HepG2 (cell line): Measurements from ENCODE around the gene KREMEN1. TPM values are rescaled to one million over a fixed set of nuclear protein-coding genes. Genes with fewer than 3 reads are reported as not detected.

Experiments used
- ATAC-seq: fragments of 200-7000 bp; cut with Tn5 transposase; 3 replicates; pipeline ENCODE4 v1.9.1; 2020; ENCODE audit warnings: mild to moderate bottlenecking, moderate library complexity
- BruUV-seq: library from RNA; stranded (reverse); fragments of 400-500 nt; replicated peaks from 2 replicates; lab custom pipeline; 2021; lab: Mats Ljungman, UMichigan
- CTCF ChIA-PET: fragments of 300-600 bp; formaldehyde crosslinking; extraction: SDS; loops from one replicate; lab custom pipeline; 2021; ENCODE audit warnings: low total read pairs, inconsistent platforms, low intra/inter-chr PET ratio; lab: Yijun Ruan, JAX
- POLR2A ChIA-PET: fragments of 350-600 bp; sonication (Branson Sonifier 250); formaldehyde crosslinking; loops from one replicate; lab custom pipeline; 2020; ENCODE audit warnings: antibody characterized with exemption, inconsistent platforms; lab: Yijun Ruan, JAX
- DNase-seq: peaks from one replicate; pipeline ENCODE4 v3.0.0-alpha.2; 2015; ENCODE audit warnings: low spot score
- FAIRE-seq: peaks from 3 replicates; lab custom pipeline; 2011; peaks lifted over from hg19 to GRCh38; lab: Jason Lieb, UNC
- H2AFZ ChIP-seq: one replicate; pipeline ENCODE4 v1.6.1; 2011; ENCODE audit warnings: low read length, inconsistent platforms
- H3K27ac ChIP-seq: fragments of 300-600 bp; 3 replicates; pipeline ENCODE4 v1.8.0; 2011; ENCODE audit warnings: mixed run types, mild to moderate bottlenecking, mixed read lengths, low read length, inconsistent platforms; ENCODE audit not compliant: insufficient read depth; ENCODE audit errors: extremely low read length
- H3K27me3 ChIP-seq, 2 experiments: fragments of 200-600 bp in 1 of 2; 2 replicates in 1 of 2; 3 replicates in 1 of 2; pipeline versions ENCODE4 v1.6.0 to v1.8.0; 2011; ENCODE audit warnings: low read length in 2 of 2, mild to moderate bottlenecking in 2 of 2, moderate library complexity in 2 of 2, inconsistent platforms in 1 of 2; ENCODE audit not compliant: insufficient read depth in 2 of 2, control insufficient read depth in 1 of 2
- H3K36me3 ChIP-seq, 2 experiments: fragments of 200-600 bp in 1 of 2; replicated peaks in 1 of 2; 2 replicates in 1 of 2; 3 replicates in 1 of 2; pipeline versions ENCODE4 v1.5.1 to v1.8.0; 2011; ENCODE audit warnings: low read length in 2 of 2, inconsistent platforms in 1 of 2; ENCODE audit not compliant: insufficient read depth in 2 of 2, control insufficient read depth in 1 of 2
- H3K4me1 ChIP-seq: 2 replicates; pipeline ENCODE4 v1.5.1; 2012; ENCODE audit warnings: low read length, inconsistent platforms; ENCODE audit not compliant: insufficient read depth
- H3K4me2 ChIP-seq: 2 replicates; pipeline ENCODE4 v1.6.0; 2011; ENCODE audit warnings: low read depth, low read length, inconsistent platforms
- H3K4me3 ChIP-seq, 3 experiments: fragments of 200-600 bp in 1 of 3; sonication (generic), shearing (Covaris generic) in 1 of 3; replicated peaks in 1 of 3; 2 replicates each; pipeline ENCODE4 v1.5.1; 2011 to 2016; ENCODE audit warnings: low read length in 3 of 3, inconsistent platforms in 2 of 3, low read depth in 2 of 3, mild to moderate bottlenecking in 2 of 3, control low read depth in 1 of 3, mixed read lengths in 1 of 3; ENCODE audit not compliant: insufficient read depth in 1 of 3
- H3K79me2 ChIP-seq: one replicate; pipeline ENCODE4 v1.6.1; 2011; ENCODE audit warnings: low read length, inconsistent platforms; ENCODE audit not compliant: insufficient read depth
- H3K9ac ChIP-seq: 2 replicates; pipeline ENCODE4 v1.6.0; 2011; ENCODE audit warnings: mild to moderate bottlenecking, low read depth, low read length, inconsistent platforms; ENCODE audit not compliant: insufficient read depth
- H3K9me3 ChIP-seq: 2 replicates; pipeline ENCODE4 v1.5.1; 2012; ENCODE audit warnings: mild to moderate bottlenecking, low read length
- H4K20me1 ChIP-seq: 2 replicates; pipeline ENCODE4 v1.6.0; 2011; ENCODE audit warnings: inconsistent platforms, mild to moderate bottlenecking, low read length, moderate library complexity; ENCODE audit not compliant: insufficient read depth
- NFYB ChIP-seq: sonication (generic); formaldehyde crosslinking; IDR thresholded peaks from 2 replicates; pipeline ENCODE4 v1.4.0; 2020; ENCODE audit warnings: missing genetic modification reagents
- RFX3 ChIP-seq: IDR thresholded peaks from 2 replicates; pipeline ENCODE4 v1.6.1; 2016; ENCODE audit warnings: missing biosample characterization, missing genetic modification reagents
- SRY ChIP-seq: sonication (generic); formaldehyde crosslinking; IDR thresholded peaks from 2 replicates; pipeline ENCODE4 v1.8.0; 2022; ENCODE audit warnings: mild to moderate bottlenecking, missing genetic modification reagents
- ZFP37 ChIP-seq: sonication (generic); formaldehyde crosslinking; IDR thresholded peaks from 2 replicates; pipeline ENCODE4 v1.4.0; 2020; ENCODE audit warnings: missing genetic modification reagents, borderline replicate concordance
- ZNF235 ChIP-seq: sonication (generic); formaldehyde crosslinking; IDR thresholded peaks from 2 replicates; pipeline ENCODE4 v1.8.1; 2023; ENCODE audit warnings: mild to moderate bottlenecking, missing genetic modification reagents, borderline replicate concordance
- ZNF484 ChIP-seq: sonication (generic); formaldehyde crosslinking; IDR thresholded peaks from 2 replicates; pipeline ENCODE4 v1.5.1; 2020; ENCODE audit warnings: mild to moderate bottlenecking, low read depth, missing genetic modification reagents, borderline replicate concordance
- ZNF629 ChIP-seq: sonication (generic); formaldehyde crosslinking; conservative IDR thresholded peaks from 2 replicates; pipeline ENCODE4 v1.5.0; 2020; ENCODE audit warnings: missing genetic modification reagents
- ZNF768 ChIP-seq: sonication (generic); formaldehyde crosslinking; IDR thresholded peaks from 2 replicates; pipeline ENCODE4 v1.4.0; 2020; ENCODE audit warnings: missing genetic modification reagents
- ZNF776 ChIP-seq: sonication (generic); formaldehyde crosslinking; IDR thresholded peaks from 2 replicates; pipeline ENCODE4 v1.4.0; 2020; ENCODE audit warnings: mild to moderate bottlenecking, missing genetic modification reagents
- WGBS: methylation state at CpG from one replicate; pipeline ENCODE4 v1.1.6; 2017; ENCODE audit warnings: low lambda C conversion rate; 5-methylcytosine and 5-hydroxymethylcytosine counted together
- in situ Hi-C: cut with HindIII; loops from 2 replicates; pipeline ENCODE4 v1.10.0; 2017; ENCODE audit warnings: low pct_unique_long_range_greater_than_20kb; ENCODE audit not compliant: extremely low pct_ligation_motif_present
- intact Hi-C: fragments of 100-400 bp; cut with micrococcal nuclease; formaldehyde crosslinking; loops from one replicate; pipeline ENCODE4 v1.10.0; 2022; ENCODE audit not compliant: unreplicated experiment
- polyA plus RNA-seq, 8 experiments: library from polyadenylated mRNA; depleted of rRNA in 3 of 8; stranded (reverse) in 7 of 8; unstranded in 1 of 8; fragments of >200 nt; fragmentation: Illumina TruSeq in 4 of 8; extraction: Trizol in 4 of 8; gene quantifications; 2 replicates each; pipeline versions ENCODE4 v1.2.1 to v1.2.3, GENCODE V29; 2011 to 2016; ENCODE audit warnings: low read depth in 4 of 8, missing spikeins in 1 of 8, mixed read lengths in 1 of 8; ENCODE audit not compliant: insufficient read depth in 1 of 8
- total RNA-seq, 5 experiments: library from RNA; depleted of rRNA; stranded (reverse); fragments of >200 nt; fragmentation: Illumina TruSeq; extraction: Trizol; gene quantifications; 2 replicates each; pipeline ENCODE4 v1.2.3, GENCODE V29; 2016; ENCODE audit warnings: low read depth in 1 of 5
- TF ChIP-seq, protein P1 (sequence below): sonication (generic); formaldehyde crosslinking; IDR thresholded peaks from 2 replicates; pipeline ENCODE4 v1.5.0; 2020; ENCODE audit warnings: missing genetic modification reagents
- TF ChIP-seq, protein P2 (sequence below): sonication (generic); formaldehyde crosslinking; IDR thresholded peaks from 2 replicates; pipeline ENCODE4 v1.8.0; 2022; ENCODE audit warnings: missing genetic modification reagents, mild to moderate bottlenecking, borderline replicate concordance
- TF ChIP-seq, protein P3 (sequence below): sonication (generic); formaldehyde crosslinking; IDR thresholded peaks from 2 replicates; pipeline ENCODE4 v1.4.0; 2020; ENCODE audit warnings: missing genetic modification reagents, borderline replicate concordance

KREMEN1 gene
- total and polyA plus RNA-seq, 2 of the 13 experiments (the other 11 are each of a cell fraction or from before 2014, with no cell fraction given), result 9.8 to 13.8 TPM

DNA sequence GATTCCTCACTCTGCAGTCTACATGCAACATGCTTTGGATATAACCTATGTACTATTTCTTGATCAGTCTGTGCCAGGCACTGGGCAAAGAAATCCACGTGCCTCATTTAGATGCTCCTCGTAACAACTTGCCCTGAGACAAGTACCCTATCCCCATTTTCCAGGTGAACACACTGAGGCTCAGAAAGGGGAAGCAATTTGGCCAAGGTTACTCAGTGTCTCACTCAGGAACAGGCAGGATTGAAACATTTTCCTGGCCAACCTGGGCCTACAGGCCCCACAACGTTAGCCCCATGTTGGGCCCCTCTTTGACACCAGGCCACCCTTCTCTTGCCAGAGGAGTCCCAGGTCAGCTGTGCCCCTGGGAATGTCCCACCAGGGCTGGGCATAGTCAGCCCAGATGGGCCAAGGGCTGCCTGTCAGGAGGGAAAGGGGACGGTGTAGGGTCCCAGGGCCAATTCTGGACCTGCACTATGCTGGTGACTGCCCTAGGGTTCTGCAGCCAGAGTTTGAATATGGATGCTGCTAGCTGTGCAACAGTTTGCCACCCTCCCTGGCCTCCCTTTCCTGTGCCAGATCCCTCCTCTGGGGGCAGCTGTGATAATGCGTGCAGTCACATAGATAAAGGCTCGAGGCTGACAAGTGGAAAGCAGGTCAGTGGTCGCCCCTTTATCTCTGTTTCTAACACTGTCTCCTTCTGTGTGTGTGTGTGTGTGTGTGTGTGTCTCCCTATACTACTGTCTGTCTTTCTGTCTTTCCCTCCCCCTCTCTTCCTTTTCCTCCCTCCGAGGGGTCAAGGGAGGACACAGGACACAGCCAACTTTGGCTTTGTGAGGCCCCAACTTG lies 122.5 kb downstream of the KREMEN1 start:
- H3K4me3 ChIP-seq, result no peak overlapping the region; a peak in 1 of 6 replicates
- TF ChIP-seq ZNF629 (peak; percentile 81), ZFP37 (CRISPR knock-in tag) (no peak), ZNF768 (0 out of 2 replicates have a peak, but pooled peaks have one; percentile 19), SRY (CRISPR knock-in tag) (no peak), ZNF235 (CRISPR knock-in tag) (no peak), ZNF484 (no peak), RFX3 (no peak), NFYB (CRISPR knock-in tag) (no peak), ZNF776 (CRISPR knock-in tag) (no peak)
- TF ChIP-seq, protein P1, sequence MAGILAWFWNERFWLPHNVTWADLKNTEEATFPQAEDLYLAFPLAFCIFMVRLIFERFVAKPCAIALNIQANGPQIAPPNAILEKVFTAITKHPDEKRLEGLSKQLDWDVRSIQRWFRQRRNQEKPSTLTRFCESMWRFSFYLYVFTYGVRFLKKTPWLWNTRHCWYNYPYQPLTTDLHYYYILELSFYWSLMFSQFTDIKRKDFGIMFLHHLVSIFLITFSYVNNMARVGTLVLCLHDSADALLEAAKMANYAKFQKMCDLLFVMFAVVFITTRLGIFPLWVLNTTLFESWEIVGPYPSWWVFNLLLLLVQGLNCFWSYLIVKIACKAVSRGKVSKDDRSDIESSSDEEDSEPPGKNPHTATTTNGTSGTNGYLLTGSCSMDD (CRISPR knock-in tag), result no peak
- TF ChIP-seq, protein P2, sequence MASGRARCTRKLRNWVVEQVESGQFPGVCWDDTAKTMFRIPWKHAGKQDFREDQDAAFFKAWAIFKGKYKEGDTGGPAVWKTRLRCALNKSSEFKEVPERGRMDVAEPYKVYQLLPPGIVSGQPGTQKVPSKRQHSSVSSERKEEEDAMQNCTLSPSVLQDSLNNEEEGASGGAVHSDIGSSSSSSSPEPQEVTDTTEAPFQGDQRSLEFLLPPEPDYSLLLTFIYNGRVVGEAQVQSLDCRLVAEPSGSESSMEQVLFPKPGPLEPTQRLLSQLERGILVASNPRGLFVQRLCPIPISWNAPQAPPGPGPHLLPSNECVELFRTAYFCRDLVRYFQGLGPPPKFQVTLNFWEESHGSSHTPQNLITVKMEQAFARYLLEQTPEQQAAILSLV (CRISPR knock-in tag), result no peak
- TF ChIP-seq, protein P3, sequence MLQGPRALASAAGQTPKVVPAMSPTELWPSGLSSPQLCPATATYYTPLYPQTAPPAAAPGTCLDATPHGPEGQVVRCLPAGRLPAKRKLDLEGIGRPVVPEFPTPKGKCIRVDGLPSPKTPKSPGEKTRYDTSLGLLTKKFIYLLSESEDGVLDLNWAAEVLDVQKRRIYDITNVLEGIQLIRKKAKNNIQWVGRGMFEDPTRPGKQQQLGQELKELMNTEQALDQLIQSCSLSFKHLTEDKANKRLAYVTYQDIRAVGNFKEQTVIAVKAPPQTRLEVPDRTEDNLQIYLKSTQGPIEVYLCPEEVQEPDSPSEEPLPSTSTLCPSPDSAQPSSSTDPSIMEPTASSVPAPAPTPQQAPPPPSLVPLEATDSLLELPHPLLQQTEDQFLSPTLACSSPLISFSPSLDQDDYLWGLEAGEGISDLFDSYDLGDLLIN (CRISPR knock-in tag), result no peak
- H3K36me3 ChIP-seq, result no peaks in the 10 kb centered on the region
- H3K9me3 ChIP-seq, result no peaks in the 10 kb centered on the region
- ChIA-PET POLR2A (interaction anchor here (0.5 kb wide), 1 partner anchor 27 kb away, joined by 3 read pairs; no protein-coding TSS in a partner anchor), CTCF (no interaction called here)
- 29% methylated on average over 8 of the region's 8 CpGs for WGBS
- H3K9ac ChIP-seq, result no peak overlapping the region
- H4K20me1 ChIP-seq, result no peaks in the 10 kb centered on the region
- H3K4me1 ChIP-seq, result peaks cover 10% of the 10 kb centered on the region
- DNase-seq, result no peak
- BruUV-seq, result no TSS peak
- in situ Hi-C loops (no loop called here), intact Hi-C loops (no loop called here)
- peak; percentile 86 for ATAC-seq
- no peaks in the 10 kb centered on the region for H3K79me2 ChIP-seq
- peak overlapping the region; percentile 37; the same call in 1 of the 2 replicates for H3K4me2 ChIP-seq
- H2AFZ ChIP-seq, result no peak overlapping the region
- H3K27ac ChIP-seq, result no peak overlapping the region
- no peak for FAIRE-seq
- H3K27me3 ChIP-seq, result peaks cover 0 to 10% of the 10 kb centered on the region in 2 experiments; a peak in 2 of 5 replicates
